Testis (tissue), 2 donors: ENCODE measurements around the gene HACL1.

ENCODE experiments used
- POLR2A ChIP-seq: fragments of 450-650 bp; IDR thresholded peaks from one replicate; pipeline ENCODE4 v1.6.1; 2017; ENCODE audit warnings: antibody characterized with exemption, mild to moderate bottlenecking, moderate library complexity
- TF ChIP-seq, protein P1 (sequence below), 3 experiments: fragments of 450-650 bp in 2 of 3; fragments of 200-600 bp in 1 of 3; sonication (generic) in 1 of 3; IDR thresholded peaks; one replicate each; pipeline ENCODE4 v1.5.1; 2016 to 2019; ENCODE audit warnings: antibody characterized with exemption in 3 of 3, mild to moderate bottlenecking in 2 of 3, moderate library complexity in 1 of 3

DNA sequence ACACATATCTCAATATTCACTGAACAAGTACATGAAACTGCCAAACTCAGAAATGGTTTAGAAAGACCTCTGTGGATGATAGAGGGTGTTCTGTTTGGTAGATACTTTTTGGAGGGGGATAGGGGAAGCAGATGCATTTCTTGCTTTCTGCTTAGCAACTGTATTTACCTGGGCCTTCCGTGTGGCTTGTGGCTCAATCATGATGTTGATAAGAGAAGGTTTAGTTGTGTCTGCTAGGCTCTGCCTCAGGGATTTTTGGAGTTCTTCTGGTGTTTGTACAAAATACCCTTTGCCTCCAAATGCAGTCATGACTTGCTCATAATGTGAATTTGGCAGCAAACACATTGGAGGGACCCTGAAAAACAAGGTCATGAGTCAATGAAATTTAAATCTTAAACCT is 38.2 kb downstream of the HACL1 start:
- TF ChIP-seq, protein P1, sequence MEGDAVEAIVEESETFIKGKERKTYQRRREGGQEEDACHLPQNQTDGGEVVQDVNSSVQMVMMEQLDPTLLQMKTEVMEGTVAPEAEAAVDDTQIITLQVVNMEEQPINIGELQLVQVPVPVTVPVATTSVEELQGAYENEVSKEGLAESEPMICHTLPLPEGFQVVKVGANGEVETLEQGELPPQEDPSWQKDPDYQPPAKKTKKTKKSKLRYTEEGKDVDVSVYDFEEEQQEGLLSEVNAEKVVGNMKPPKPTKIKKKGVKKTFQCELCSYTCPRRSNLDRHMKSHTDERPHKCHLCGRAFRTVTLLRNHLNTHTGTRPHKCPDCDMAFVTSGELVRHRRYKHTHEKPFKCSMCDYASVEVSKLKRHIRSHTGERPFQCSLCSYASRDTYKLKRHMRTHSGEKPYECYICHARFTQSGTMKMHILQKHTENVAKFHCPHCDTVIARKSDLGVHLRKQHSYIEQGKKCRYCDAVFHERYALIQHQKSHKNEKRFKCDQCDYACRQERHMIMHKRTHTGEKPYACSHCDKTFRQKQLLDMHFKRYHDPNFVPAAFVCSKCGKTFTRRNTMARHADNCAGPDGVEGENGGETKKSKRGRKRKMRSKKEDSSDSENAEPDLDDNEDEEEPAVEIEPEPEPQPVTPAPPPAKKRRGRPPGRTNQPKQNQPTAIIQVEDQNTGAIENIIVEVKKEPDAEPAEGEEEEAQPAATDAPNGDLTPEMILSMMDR (IDR thresholded peaks at IDR 0.05), result no peak
- TF ChIP-seq POLR2A, result no peak
